Measurements from ENCODE around the gene CNNM4.
A peak's percentile ranks its signal among the peaks of the same experiment; 100 is the strongest.

The CNNM4 gene

DNA sequence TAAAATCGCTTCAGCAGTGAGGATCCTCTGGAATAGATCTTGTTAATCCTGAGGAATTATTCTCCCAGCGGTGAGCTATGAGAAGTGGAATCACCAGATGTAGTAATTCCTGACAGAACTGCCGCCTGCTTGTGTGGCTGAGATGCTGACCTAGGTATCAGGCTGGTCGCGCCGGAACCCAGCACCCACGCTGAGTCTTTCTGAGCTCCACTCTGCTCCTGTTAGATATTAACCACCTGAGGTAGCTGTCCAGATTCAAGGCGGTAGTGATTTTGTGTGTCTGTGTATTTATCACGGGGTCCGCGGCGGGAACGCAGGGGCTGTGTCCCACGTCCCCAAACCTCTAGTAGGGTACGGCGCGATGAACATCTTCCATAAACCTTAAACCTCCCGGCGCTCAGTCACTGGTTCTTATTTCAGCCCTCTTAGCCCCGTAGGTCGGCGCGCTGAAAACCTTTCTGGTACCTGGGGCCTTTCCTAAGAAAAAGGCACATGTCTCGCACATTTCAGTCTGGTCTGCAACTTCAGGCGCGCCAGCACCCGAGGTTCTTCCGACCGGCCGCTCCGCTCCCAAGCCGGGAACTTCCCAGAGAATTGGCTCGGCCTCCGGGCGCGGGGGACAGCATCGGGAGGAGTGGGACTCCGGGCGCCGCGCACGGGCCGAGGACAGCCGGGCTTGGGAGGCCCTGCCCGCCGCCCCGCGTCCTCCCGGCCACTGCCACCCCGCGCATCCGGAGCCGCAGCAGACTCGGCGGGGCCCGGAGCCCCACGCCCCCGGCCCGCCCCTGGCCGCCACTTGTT, 54.8 kb downstream of the CNNM4 start (continued):
- peak; percentile 62; the same call in 1 of the 2 replicates for TF ChIP-seq REST (tag by site-specific recombination; IDR thresholded peaks at IDR 0.05)
- TF ChIP-seq HIC1 (tag by site-specific recombination; IDR thresholded peaks at IDR 0.05): no peak

GRCh38 chr2:96816127-96816835, 55.6 kb downstream of the CNNM4 start, which contains the start of gene CNNM3:
Gene CNNM3 (plus strand): TSS chr2:96816268. CDS start chr2:96816278, 10 bp downstream.
- Histone ChIP-seq H3K36me3 (ENCODE audit: control insufficient read depth in 2 of 2, insufficient read depth in 1 of 2, low read length in 2 of 2) (peaks cover 6 to 36% of the 10 kb centered on the region in 2 experiments; a peak in 2 of 3 replicates), H3K27ac (ENCODE audit: extremely low read depth, low read depth, low read length) (peak within 1 kb of the TSS; percentile 86), H3K9me3 (ENCODE audit: control insufficient read depth, insufficient read depth, low read depth, low read length) (no peaks in the 10 kb centered on the region), H3K4me1 (ENCODE audit: control insufficient read depth, insufficient read depth, low read length) (peaks cover 15% of the 10 kb centered on the region), H3K4me3 (ENCODE audit: low read depth, low read length) (peak within 1 kb of the TSS; percentile 75)
- POLR2A ChIA-PET: interaction anchor here (0.8 to 1.7 kb wide), 11 partner anchors 17 to 178 kb away, joined by 3 to 7 read pairs (median 3); partner anchors contain the start of genes ANKRD39, CNNM4 and KANSL3
- CTCF ChIA-PET: interaction anchor here (0.7 kb wide), 1 partner anchor 480 kb away, joined by 3 read pairs; no protein-coding TSS in a partner anchor
- TF ChIP-seq CTCF (tag by site-specific recombination; IDR thresholded peaks at IDR 0.05): peak; percentile 81
- TF ChIP-seq ZNF660 (tag by site-specific recombination; IDR thresholded peaks at IDR 0.05): peak; percentile 81
- TF ChIP-seq HIC1 (tag by site-specific recombination; IDR thresholded peaks at IDR 0.05): peak; percentile 73; the same call in 1 of the 2 replicates
- TF ChIP-seq ZNF169 (tag by site-specific recombination; IDR thresholded peaks at IDR 0.05): no peak
- TF ChIP-seq KLF8 (tag by site-specific recombination; IDR thresholded peaks at IDR 0.05): peak; percentile 79; the same call in 1 of the 2 replicates
- peak; percentile 31; the same call in 1 of the 2 replicates for TF ChIP-seq ZNF341 (tag by site-specific recombination; IDR thresholded peaks at IDR 0.05; ENCODE audit: low read depth)
- no peak for TF ChIP-seq ZNF114 (tag by site-specific recombination; IDR thresholded peaks at IDR 0.05)
- no peak for TF ChIP-seq ZNF624 (tag by site-specific recombination; IDR thresholded peaks at IDR 0.05)
- TF ChIP-seq, protein P1, sequence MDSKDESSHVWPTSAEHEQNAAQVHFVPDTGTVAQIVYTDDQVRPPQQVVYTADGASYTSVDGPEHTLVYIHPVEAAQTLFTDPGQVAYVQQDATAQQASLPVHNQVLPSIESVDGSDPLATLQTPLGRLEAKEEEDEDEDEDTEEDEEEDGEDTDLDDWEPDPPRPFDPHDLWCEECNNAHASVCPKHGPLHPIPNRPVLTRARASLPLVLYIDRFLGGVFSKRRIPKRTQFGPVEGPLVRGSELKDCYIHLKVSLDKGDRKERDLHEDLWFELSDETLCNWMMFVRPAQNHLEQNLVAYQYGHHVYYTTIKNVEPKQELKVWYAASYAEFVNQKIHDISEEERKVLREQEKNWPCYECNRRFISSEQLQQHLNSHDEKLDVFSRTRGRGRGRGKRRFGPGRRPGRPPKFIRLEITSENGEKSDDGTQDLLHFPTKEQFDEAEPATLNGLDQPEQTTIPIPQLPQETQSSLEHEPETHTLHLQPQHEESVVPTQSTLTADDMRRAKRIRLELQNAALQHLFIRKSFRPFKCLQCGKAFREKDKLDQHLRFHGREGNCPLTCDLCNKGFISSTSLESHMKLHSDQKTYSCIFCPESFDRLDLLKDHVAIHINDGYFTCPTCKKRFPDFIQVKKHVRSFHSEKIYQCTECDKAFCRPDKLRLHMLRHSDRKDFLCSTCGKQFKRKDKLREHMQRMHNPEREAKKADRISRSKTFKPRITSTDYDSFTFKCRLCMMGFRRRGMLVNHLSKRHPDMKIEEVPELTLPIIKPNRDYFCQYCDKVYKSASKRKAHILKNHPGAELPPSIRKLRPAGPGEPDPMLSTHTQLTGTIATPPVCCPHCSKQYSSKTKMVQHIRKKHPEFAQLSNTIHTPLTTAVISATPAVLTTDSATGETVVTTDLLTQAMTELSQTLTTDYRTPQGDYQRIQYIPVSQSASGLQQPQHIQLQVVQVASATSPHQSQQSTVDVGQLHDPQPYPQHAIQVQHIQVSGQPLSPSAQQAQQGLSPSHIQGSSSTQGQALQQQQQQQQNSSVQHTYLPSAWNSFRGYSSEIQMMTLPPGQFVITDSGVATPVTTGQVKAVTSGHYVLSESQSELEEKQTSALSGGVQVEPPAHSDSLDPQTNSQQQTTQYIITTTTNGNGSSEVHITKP (tag by site-specific recombination; IDR thresholded peaks at IDR 0.05): peak; percentile 92
- peak; percentile 55; the same call in 1 of the 2 replicates for TF ChIP-seq ZNF561 (tag by site-specific recombination; IDR thresholded peaks at IDR 0.05; ENCODE audit: borderline replicate concordance)
- TF ChIP-seq GLIS1 (tag by site-specific recombination; IDR thresholded peaks at IDR 0.05): peak; percentile 67
- peak; percentile 43; the same call in 1 of the 2 replicates for TF ChIP-seq ZNF692 (tag by site-specific recombination; IDR thresholded peaks at IDR 0.05)
- peak; percentile 91 for TF ChIP-seq ZBTB8A (tag by site-specific recombination; IDR thresholded peaks at IDR 0.05)
